ENCODE results near the gene SYTL5. TPM values are rescaled to one million over a fixed set of nuclear protein-coding genes. Genes with fewer than 3 reads are reported as not detected.

The SYTL5 gene
- total and polyA plus RNA-seq, 9 donors = 0.10 to 2.8 (median 0.18) TPM; not detected in 2

- TF ChIP-seq POLR2A (IDR thresholded peaks at IDR 0.05) = no peak
- no peak for TF ChIP-seq CTCF (IDR thresholded peaks at IDR 0.05)
- TF ChIP-seq EP300 (IDR thresholded peaks at IDR 0.05) = no peak
- 39% methylated on average over 3 of the region's 3 CpGs for WGBS, 3 donors
- intact Hi-C loops (cut with DNase I) = no loop called here
Measured at GRCh38 chrX:38045538-38046096, 39.3 kb downstream of the SYTL5 start.

GRCh38 chrX:38048886-38049285, 42.5 kb downstream of the SYTL5 start:
- no peak overlapping the region for H3K4me3 ChIP-seq
- TF ChIP-seq POLR2A (IDR thresholded peaks at IDR 0.05) (no peak), CTCF (IDR thresholded peaks at IDR 0.05) (no peak), EP300 (IDR thresholded peaks at IDR 0.05) (no peak)
- 76 to 88% (median 83%) methylated on average over 1 of the region's 1 CpG for WGBS, 3 donors
- no peaks in the 10 kb centered on the region for H3K9me3 ChIP-seq
- H3K36me3 ChIP-seq = no peaks in the 10 kb centered on the region
- H3K27ac ChIP-seq = no peak overlapping the region
- intact Hi-C loops (cut with DNase I) = no loop called here
- no peak for DNase-seq
- no peaks in the 10 kb centered on the region for H3K4me1 ChIP-seq (ENCODE audit: insufficient read depth)
- H3K27me3 ChIP-seq = no peaks in the 10 kb centered on the region

More at GRCh38 chrX:38045538-38046096, 39.3 kb downstream of the SYTL5 start:
- no peaks in the 10 kb centered on the region for H3K36me3 ChIP-seq
- DNase-seq = peak in 1 of 5 donors; percentile 10
- H3K27ac ChIP-seq = no peak overlapping the region
- no peaks in the 10 kb centered on the region for H3K27me3 ChIP-seq
- H3K4me1 ChIP-seq (ENCODE audit: insufficient read depth) = no peaks in the 10 kb centered on the region
- no peaks in the 10 kb centered on the region for H3K9me3 ChIP-seq
- no peak overlapping the region for H3K4me3 ChIP-seq

GRCh38 chrX:38050806-38051205, 44.5 kb downstream of the SYTL5 start:
- TF ChIP-seq EP300 (IDR thresholded peaks at IDR 0.05) = no peak
- no peak for TF ChIP-seq POLR2A (IDR thresholded peaks at IDR 0.05)
- TF ChIP-seq CTCF (IDR thresholded peaks at IDR 0.05) = no peak
- DNase-seq = no peak

GRCh38 chrX:38052096-38052495, 45.7 kb downstream of the SYTL5 start:
- no peaks in the 10 kb centered on the region for H3K27me3 ChIP-seq
- intact Hi-C loops (cut with DNase I) = no loop called here
- H3K27ac ChIP-seq = no peak overlapping the region
- no peaks in the 10 kb centered on the region for H3K36me3 ChIP-seq
- H3K4me3 ChIP-seq = no peak overlapping the region
- 57 to 64% (median 58%) methylated on average over 1 of the region's 1 CpG for WGBS, 3 donors
- TF ChIP-seq POLR2A (IDR thresholded peaks at IDR 0.05) (no peak), CTCF (IDR thresholded peaks at IDR 0.05) (no peak), EP300 (IDR thresholded peaks at IDR 0.05) (no peak)
- H3K9me3 ChIP-seq = no peaks in the 10 kb centered on the region
- no peak for DNase-seq
- H3K4me1 ChIP-seq (ENCODE audit: insufficient read depth) = no peaks in the 10 kb centered on the region

More at GRCh38 chrX:38050806-38051205, 44.5 kb downstream of the SYTL5 start:
- Histone ChIP-seq H3K36me3 (no peaks in the 10 kb centered on the region), H3K27ac (no peak overlapping the region), H3K4me3 (no peak overlapping the region), H3K27me3 (no peaks in the 10 kb centered on the region), H3K9me3 (no peaks in the 10 kb centered on the region), H3K4me1 (ENCODE audit: insufficient read depth) (no peaks in the 10 kb centered on the region)
- intact Hi-C loops (cut with DNase I) = no loop called here
- 45 to 61% (median 54%) methylated on average over 1 of the region's 1 CpG for WGBS, 3 donors

All from ovary (tissue), 9 donors.